Activated T-cell treated with anti-CD3 and anti-CD28 coated beads for 48 hours (primary cell): ENCODE measurements around the gene LRRC3.
A peak's percentile ranks its signal among the peaks of the same experiment; 100 is the strongest.

ENCODE experiments used
- DNase-seq: peaks from one replicate; pipeline ENCODE4 v3.0.0-alpha.2; 2020; ENCODE audit warnings: low read depth

The LRRC3 gene

DNA sequence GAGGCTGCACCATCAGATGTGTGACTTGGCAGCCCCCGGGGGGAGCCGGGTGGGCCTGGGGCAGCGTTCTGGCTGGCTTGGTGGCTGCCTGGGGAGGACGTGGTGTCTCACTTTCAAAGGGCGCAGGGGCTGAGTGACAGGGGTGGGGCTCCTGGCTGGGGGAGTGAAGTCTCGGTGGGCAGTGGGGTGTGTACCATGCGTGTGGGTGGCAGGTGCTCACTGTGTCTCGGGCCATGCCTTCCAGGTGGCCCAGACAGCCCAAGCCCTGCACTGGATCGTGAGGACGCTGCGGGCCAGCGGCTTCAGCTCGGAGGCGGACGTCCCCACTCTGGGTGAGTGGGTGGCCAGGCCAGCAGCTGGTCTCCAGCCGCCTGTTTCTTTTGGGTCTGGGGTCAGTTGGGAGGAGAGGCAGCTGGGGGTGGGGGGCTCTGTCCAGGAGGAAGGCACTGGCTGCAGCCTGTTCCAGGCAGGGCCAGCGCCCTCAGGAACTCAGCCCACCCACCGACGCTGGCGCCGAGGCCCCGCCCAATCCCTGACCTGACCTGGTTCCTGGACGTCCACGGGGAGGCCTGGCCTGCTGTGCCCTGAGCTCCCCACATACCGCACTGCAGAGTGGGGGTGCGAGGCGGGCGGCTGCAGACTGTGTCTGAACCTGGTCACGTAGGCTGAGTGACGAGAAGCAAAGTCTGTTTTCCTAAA is 30.6 kb upstream of the LRRC3 start:
- no peak for DNase-seq

DNA sequence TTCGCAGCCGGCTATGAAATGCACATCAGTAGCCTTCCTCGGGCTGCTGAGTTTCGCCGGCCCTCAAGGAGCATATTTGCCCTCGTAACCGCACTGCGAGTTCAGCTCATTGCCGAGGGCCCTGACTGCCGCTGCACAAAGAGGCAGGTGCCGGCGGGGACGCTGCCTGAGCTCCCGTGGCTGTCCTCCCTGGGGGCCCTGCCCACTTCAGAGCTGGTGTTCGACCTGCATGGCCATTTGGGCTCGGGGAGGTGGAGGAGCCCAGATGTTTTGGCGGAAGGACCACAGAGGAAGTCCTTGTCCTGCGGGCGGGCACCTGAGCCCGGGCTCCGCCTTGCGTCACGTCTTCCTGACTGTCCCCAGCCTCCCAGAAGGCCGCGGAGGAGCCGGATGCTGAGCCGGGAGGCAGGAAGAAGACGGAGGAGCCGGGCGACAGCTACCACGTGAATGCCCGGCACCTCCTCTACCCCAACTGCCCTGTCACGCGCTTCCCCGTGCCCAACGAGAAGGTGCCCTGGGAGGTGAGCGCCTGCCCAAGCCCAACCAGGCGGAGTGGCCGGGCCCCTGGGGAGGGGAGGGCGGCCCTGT is 29.9 kb upstream of the LRRC3 start:
- DNase-seq: no peak

DNA sequence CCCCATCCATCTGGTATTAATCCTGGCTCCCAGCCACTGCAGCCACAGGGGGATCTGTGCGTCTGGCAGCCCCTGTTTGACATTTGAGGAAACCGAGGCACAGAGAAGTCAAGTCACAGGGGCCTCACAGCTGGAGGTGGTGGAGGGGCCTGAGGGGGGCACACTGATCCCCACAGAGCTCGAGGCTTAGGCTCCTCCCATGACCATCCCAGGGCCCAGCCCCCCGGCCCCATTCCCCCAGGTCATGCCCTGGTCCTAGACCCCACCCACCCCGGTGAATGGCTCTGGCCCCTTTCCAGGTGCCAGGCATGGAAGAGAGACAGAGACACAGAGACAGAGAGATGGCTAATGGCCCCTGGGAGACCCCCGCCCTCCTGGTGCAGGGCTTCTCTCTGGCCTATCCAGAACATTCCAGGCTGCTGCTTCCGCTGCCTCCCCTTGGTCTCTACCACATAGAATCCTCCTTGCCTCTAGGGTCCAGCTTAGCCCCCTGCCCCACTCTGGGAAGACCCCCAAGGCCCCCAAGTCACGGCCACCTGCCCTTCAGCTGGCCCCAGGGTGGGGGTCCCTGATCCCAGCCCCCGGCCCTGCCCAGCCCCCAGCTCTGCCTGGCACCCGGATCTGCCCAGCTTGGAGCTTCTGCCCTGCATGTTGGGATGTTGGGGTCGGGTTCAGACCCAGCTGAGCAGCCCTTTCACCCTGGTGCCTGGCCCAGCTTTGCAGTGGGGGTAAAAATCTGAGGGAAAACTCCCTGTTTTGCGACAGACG is 29.2 kb upstream of the LRRC3 start:
- DNase-seq: no peak

DNA sequence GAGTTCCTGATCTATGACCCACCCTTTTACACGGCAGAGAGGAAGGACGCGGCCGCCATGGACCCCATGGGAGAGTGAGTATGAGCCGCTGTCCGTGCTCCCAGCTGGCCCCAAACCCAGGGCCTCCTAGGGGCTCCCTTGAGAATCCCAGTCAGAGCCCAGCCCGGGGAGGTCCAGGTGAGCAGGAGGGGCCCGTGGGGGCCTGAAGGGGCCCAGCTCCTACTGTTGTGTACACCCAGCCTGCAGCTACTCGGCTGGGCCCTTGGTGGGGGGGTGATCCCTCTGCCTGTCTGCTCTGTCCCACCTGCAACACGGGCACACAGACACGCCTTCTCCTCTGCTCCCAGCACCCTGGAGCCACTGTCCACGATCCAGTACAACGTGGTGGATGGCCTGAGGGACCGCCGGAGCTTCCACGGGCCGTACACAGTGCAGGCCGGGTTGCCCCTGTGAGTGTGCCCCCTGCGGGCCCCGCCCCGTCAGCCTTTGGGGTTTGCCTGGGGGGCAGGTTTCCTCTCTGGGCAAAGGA is 28.6 kb upstream of the LRRC3 start:
- DNase-seq: no peak

DNA sequence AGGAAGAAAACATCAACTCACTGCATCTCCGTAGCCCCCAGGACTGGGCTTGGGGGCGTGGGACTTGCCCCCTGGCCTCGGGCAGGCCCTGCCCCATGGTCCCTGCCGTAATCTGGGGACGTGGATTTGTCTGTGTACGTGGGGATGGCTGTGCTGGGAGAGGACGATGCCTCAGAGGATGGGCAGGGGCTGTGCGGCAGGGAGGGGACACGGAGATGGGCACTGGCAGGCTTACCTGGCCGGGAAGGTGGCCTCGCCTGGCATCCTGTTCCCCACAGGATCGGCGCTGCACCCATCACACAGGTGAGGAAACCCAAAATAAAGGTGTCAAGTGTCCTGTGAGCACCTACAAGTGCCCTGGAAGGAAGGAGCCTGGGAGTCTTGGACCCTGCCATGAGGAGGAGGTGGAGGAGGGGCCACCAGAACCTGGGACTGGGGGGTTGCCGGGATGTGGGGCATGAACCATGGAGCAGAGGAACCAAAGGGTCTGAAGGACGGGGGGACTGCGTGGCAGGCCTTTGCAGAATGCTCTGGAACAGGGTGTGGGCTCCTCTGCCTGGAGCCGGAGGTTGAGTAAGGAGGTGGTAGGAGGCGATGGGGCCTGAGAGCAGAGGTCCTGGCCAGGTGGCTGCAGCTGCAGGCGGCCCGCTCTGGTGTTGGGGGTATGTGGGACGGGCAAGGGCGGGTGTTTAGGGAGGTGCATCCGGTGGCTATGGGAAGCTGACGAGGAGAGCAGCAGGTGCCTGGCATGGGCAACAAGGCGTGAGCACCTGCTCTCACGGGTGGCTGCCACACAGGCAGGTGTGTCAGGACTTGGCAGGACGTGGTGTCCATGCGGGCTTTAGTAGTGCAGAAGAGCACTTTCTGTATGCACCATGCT is 27.8 kb upstream of the LRRC3 start:
- DNase-seq: no peak

DNA sequence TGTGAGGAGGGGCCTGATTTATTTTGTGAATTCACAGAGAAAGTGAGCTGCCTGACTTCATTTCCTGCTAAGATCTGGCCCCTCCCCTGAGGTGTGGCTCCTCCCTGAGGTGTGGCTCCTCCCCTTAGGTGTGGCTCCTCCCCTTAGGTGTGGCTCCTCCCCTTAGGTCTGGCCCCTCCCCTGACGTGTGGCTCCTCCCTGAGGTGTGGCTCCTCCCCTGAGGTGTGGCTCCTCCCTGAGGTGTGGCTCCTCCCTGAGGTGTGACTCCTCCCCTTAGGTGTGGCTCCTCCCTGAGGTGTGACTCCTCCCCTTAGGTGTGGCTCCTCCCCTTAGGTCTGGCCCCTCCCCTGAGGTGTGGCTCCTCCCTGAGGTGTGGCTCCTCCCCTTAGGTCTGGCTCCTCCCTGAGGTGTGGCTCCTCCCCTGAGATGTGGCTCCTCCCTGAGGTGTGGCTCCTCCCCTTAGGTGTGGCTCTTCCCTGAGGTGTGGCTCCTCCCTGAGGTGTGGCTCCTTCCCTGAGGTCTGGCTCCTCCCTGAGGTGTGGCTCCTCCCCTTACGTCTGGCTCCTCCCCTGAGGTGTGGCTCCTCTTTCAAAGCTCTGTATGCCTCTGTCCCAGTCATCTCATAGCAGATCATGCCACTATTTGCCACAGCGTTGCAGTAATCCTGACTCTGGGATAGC is 26.9 kb upstream of the LRRC3 start:
- DNase-seq: peak; percentile 47

DNA sequence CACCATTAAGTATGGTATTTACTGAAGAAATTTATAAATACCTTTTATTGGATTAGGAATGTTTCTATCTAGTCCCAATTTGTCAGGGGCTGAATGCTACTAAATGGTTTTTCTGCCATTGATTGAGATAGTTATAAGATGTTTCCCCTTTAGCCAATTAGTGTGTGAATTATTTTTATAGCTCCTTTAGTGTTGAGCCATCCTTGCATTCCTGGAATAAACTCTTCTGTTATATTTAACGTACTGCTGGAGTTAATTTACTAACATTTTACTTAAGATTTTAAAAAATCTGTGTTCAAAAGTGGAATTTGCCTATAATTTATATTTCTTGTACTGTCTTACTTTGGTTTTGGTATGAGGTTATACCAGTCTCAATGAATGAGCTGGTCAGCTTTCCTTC is 25.4 kb upstream of the LRRC3 start:
- DNase-seq: no peak

DNA sequence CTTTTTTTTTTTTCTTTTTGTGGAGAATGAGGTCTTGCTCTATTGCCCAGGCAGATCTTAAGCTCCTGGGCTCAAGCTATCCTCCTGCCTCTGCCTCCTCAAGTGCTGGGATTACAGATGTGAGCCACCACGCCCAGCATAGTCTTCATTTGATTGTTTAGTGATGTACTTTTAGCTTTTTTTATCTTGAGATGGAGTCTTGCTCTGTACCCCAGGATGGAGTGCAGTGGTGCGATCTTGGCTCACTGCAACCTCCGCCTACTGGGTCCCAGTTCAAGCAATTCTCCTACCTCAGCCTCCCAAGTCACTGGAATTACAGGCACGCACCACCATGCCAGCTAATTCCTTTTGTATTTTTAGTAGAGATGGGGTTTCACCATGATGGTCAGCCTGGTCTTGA is 24.0 kb upstream of the LRRC3 start:
- DNase-seq: no peak

DNA sequence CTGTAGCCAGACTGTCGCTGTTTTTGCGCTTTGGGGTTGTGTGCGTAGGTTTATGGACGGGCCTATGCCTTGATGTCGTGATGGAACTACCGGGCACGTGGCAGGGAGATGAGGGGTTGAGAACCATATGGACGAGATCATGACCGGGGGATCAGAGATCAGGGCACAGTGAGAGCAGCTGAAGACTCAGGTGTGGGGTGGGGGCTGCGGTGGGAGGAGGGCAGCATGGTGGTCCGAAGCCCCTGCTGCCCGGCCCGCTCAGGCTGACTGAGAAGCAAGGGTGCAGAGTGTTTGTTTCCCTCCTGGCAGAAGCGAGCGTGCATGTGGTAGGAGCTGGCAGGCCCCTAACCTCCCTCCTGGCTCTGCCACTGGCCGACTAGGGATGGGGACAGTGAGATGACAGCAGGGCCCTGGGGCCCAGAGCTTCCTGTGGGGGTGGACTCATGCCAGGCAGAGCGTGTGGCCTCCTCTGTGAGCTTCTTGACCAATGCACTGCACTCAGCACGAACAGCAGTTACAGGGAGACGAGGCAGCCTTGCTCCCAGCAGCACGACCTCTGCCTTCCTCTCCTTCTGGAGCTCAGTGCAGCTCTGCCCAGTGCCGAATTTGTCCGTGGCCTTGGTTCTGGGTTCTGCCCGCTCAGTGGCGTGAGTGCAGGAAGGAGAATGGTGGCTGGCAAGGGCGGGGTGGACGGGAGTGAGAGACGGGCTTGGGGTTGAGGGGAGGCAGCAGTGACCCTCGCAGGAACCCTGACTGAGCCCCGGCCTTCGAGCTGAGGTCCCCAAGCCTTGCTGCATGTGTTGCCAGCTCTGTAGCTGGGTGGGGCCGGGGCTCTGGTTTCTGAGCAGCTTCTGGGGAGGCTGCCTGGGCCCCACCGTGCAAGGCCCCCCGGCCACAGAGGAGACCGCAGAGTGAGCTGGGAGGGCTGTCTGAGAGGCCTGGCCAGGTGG is 22.2 kb upstream of the LRRC3 start:
- no peak for DNase-seq

DNA sequence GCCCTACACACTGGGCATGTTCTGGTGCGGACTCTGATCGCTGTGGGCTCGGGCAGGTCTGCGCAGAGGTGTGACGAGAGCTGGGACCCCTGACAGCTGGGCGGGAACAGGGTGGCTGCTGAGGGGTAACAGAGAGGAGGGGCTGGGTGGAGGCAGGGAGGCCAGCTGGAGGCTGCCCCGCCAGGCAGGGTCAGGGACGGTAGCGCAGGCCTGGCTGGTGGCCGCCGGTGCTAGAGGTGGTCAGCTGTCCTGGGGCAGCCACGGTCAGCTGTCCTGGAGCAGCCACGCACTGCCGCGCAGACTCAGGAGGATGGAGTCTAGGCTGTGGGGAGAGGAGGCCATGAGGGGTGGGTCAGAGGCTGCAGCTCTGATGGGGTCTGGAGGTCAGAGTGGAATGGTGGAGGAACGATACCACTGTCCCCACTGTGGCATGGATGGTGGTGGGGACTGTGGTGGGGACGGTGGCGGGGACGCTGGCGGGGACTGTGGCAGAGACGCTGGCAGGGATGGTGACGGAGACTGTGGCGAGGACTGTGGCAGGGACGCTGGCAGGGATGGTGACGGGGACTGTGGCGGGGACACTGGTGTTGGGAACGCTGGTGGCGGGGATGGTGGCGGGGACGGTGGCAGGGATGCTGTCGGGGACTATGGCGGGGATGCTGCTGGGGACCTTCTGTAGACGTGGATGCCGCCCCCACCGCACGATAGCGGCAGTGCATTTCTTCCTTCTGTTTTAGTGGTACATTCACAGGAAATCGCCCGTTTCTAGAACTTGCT is 21.3 kb upstream of the LRRC3 start:
- no peak for DNase-seq

DNA sequence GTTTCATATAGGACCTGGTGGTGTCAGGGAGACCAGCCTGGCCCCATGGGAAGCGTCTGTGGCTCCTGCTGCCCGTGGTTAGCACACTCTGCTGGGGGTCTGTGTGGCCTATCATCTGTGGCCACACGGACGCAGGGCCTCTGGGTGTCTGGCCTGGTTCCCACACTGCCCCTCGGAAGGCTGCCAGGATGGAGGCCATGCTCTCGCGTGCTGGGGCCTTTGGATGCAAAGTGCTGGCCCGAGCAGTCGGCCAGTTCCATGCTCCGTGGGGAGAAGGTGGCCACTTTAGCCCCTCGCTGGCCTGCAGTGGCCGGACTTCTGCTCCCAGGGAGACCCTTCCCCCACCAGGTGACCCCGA is 20.8 kb upstream of the LRRC3 start:
- DNase-seq: no peak

DNA sequence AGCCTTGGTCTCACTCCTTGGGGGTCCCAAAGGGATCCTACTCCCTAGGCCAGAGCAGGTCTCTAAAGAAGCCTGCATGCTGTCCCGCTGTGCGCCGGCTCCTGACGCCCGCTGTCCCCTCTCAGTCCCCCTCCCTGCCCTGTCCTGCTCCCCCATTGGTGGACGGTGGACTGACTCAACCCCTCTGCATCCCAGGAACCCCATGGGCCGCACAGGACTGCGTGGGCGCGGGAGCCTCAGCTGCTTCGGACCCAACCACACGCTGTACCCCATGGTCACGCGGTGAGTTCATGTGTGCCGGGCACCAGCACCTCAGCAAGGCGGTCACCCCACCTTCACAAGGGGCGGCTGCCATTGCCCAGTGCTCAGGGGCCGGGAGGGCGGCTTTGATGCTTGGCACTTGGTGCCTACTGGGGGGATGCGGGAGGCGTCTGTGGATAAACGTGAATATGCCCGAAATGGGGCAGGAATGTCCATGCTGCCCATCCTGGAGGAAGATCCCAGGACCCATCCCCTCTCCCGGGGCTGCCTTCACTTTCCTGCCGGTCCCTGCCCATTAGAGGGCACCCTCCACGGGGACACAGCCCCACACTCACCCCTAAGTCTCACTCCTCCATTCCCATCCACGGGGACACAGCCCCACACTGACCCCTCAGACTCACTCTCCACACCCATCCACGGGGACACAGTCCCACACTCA is 20.2 kb upstream of the LRRC3 start:
- DNase-seq: no peak

DNA sequence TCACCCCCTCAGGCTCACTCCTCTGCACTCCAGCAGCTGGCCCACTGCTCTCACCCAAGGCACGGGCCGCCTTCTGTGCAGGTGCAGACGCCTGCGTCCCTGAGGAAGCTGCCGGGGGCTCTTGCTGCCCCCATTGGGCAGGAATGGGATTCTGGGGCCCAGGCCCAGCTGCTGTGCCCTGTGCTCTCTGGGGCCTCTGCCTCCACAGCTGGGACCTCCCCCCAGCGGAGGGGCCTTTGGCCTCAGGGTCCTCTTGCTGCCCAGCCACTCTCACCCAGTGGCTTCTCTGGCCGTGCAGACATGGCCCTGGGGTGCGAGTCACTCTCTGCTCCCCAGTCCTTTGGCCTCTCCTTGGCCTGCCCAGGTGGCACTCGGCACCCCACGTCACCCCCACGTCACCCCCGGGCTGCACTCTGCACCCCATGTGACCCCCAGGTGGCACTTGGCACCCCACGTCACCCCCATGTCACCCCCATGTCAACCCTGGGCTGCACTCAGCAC is 19.1 kb upstream of the LRRC3 start:
- no peak for DNase-seq

DNA sequence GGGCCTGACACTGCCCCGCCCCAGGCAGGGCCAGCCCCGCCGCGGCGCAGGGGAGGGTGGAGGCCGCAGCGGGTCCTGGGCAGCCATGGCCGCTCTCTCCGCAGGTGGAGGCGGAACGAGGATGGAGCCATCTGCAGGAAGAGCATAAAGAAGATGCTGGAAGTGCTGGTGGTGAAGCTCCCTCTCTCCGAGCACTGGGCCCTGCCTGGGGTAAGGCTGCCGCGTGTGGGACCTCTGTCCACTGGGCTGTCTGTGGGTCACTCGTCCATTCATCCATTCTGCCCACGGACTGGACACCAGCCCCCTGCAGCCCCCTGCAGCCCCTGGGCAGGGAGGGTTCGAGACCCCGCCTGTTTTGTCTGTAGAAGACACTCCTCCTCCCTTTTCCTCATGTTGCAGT is 18.4 kb upstream of the LRRC3 start:
- no peak for DNase-seq

DNA sequence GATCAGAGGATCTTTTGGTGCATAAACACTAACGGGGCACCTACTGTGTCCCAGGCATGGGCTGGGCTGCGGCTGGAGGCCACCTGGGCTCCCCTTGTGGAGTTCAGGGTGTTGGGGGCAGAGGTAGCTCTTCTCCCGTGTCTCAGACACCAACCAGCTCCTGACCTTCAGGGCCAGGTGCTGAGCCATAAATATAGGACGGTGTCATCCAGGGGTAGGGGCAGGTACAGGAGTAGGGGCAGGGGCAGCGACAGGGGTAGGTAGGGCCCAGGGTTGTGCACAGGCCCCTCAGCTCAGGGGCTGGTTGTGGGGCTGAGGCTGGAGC is 18.0 kb upstream of the LRRC3 start:
- DNase-seq: no peak

DNA sequence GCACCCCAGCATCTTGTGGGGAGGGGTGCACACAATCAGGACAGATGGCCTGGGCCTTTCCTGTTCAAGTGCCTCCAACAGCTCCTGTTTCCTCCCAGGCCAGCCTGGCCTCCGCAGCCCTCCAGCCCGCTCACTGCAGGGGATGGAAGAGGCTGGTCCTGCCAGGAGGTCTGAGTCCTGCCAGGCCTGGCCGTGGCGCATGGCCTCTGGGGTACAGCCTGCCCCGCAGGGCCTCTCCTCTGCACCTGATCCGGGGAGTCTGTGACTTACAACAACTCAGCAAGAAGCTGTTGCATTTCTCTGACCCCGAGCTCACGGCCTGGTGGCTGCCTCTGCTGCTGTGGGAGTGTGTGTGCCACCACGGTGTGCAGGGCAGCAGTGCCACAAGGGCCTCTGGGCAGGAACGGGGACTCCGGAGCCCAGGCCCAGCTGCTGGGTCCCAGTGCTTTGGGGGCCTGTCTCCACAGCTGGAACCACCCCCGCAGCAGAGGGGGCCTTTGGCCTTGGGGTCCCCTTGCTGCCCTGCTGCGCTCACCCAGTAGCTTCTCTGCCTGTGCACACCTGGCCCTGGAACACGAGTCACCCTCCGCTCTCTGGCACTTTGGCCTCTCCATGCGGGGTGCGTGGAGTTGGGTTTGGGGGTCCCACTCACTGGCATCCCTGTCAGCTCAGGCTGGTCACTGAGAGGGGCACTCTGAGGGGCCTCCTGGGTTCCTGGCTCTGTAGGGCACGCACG is 17.4 kb upstream of the LRRC3 start:
- no peak for DNase-seq

DNA sequence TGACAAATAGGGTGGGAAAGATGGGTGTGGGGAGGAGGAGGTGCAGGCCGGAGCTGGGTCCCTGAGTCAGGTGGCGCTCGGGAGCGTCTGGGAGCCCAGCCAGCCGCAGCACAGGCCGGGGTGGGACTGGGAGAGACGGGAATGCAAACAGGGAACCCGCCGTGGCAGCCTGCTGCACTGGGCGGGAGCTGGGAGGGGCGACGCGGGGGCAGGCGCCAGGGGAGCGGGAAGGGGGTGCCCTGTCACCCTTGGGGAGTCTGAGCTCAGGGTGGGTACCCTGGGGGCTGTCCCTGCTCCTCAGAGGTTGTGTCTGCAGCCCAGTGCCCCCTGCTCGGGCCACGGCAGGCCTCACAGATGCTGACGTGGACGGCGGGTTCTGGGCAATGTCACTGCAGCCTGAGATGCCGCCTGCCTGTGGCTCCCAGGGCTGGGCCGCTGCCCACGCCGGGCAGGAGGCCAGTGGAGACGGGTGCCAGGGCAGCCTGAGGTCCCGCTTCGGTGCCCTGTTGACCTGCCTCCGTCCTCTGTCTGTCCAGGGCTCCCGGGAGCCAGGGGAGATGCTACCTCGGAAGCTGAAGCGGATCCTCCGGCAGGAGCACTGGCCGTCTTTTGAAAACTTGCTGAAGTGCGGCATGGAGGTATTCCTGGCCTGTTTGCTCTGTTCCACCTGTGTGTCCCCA is 16.6 kb upstream of the LRRC3 start:
- no peak for DNase-seq

DNA sequence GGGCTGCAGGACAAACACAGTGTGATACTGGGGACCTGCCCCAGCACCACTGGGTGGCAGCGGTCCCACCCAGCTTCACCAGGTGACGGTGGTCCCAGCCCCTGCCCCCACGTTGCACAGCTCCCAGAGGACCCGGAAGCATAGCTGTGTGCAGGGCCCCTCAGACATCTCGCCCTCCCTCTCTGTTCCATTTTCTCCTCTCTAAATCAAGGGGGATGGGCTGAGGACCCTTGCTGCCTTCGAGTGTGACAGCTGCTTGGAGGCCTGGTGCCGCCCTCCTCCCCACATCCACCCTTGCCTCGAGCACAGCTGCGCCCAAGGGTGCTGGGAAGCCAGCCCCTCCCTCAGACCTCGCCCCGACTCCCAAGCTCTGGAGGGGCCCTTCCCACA is 16.1 kb upstream of the LRRC3 start:
- DNase-seq: no peak
